Natural killer cell treated with Interleukin-12 subunit alpha and Interleukin-12 subunit beta and Interleukin-15 and Interleukin-18, amount 100 ng/mL, for 72 hours (primary cell): ENCODE results near the gene CTDSPL. TPM values are rescaled to one million over a fixed set of nuclear protein-coding genes. Genes with fewer than 3 reads are reported as not detected.

ENCODE experiments used
- ATAC-seq, 2 donors: fragments of 150-1000 bp; cut with Tn5 transposase in 1 of 2; sonication (Bioruptor Pico), chemical (Tn5 transposase) in 1 of 2; 2 replicates each; pipeline ENCODE4 v1.10.0; 2021
- DNase-seq: peaks from one replicate; pipeline ENCODE4 v3.0.0; 2022; ENCODE audit warnings: low spot score
- H3K27ac Mint-ChIP-seq, 2 donors: 1 replicate in 1 of 2; 2 replicates in 1 of 2; pipeline ENCODE4 v1.8.0; 2022; ENCODE audit warnings: mixed read lengths in 2 of 2, mild to moderate bottlenecking in 1 of 2, moderate library complexity in 1 of 2
- H3K27me3 Mint-ChIP-seq, 2 donors: 1 replicate in 1 of 2; 2 replicates in 1 of 2; pipeline ENCODE4 v1.8.0; 2022; ENCODE audit warnings: mixed read lengths in 2 of 2
- H3K36me3 Mint-ChIP-seq: one replicate; pipeline ENCODE4 v1.8.0; 2022; ENCODE audit warnings: mixed read lengths
- H3K4me1 Mint-ChIP-seq, 2 donors: 1 replicate in 1 of 2; 2 replicates in 1 of 2; pipeline ENCODE4 v1.8.0; 2022; ENCODE audit warnings: low read depth in 2 of 2, mixed read lengths in 2 of 2, mild to moderate bottlenecking in 1 of 2
- H3K4me3 Mint-ChIP-seq: one replicate; pipeline ENCODE4 v1.8.0; 2022; ENCODE audit warnings: mixed read lengths
- H3K9me3 Mint-ChIP-seq: 2 replicates; pipeline ENCODE4 v1.8.0; 2022; ENCODE audit warnings: mixed read lengths
- total RNA-seq, 2 donors: library from RNA; stranded (reverse); gene quantifications; one replicate each; pipeline ENCODE4 v1.2.3, GENCODE V29; 2022

The CTDSPL gene
- total RNA-seq, 2 donors from 2014 or later = 0.69 to 1.3 TPM

DNA sequence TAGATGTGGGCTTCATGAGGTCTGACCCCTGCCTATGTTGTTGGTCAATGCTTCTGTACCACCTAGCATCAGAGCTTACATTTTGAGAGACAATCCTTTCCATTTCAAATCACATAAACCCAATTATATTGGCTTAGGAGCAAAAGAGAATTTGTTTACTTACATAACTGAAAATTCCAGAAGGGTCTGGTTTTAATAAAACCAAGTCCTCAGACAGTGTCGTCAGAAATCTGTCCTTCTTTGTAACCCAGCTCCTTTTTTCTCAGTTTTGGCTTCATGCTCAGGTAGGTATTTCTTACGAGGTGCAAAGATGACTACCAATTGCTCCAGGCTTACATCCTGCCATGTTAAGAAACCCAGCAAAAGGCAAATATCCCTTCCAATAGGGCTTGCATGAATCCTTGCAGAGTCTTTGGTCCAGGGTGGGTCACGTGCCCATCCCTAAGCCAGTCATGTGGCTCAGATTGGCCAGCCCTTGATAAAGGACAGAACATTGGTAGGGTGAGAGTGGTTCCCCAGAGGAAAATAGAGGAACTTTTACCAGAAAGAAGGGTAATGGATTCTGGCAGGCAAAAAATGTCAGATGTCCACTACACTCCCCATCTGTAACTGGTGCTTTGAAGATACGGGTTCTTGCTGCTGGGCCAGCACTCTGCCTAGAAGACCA, 78.7 kb downstream of the CTDSPL start:
- Mint-ChIP-seq H3K27me3 (peaks cover 2 to 11% of the 10 kb centered on the region in 2 donors), H3K27ac (no peak overlapping the region), H3K36me3 (no peaks in the 10 kb centered on the region), H3K4me3 (no peak overlapping the region), H3K4me1 (no peaks in the 10 kb centered on the region), H3K9me3 (no peaks in the 10 kb centered on the region)
- no peak for DNase-seq
- no peak for ATAC-seq

DNA sequence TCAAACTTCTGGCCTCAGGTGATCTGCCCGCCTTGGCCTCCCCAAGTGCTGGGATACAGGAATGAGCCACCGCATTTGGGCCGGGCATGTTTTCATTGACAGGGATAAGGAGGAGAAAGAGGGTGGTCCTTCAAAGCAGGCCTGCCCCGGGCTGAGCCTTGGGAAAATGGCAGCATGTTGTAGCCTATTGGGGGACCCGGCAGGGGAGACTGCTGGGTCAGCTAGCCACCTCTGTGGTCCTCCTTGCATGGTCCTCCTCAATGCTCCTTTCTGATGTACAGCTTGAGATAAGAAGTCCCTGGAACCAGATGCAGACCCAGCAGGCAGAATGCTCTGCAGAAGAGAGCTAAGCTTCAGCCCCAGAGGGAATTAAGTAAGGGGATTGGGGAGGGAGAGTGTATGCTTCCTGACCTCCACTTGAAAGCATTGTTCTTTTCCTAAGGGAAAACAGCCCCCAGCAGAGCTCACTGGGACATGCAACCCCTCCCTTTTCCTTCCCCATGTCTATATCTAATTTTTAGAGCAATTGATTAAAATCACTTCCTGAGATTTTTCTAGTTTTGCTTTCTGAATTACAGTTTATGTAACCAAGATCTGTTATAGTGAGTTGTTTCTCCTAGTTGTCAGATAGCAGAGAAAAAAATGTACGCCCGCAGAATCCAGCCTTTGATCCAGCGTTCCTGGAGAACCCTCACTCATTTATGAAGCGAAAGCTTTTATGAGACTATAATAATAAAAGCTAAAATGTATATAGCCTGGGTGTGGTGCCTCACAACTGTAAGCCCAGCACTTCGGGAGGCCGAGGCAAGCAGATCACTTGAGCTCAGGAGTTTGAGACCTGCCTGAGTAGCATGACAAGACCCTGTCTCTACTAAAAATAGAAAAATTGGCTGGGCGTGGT, 80.2 kb downstream of the CTDSPL start:
- no peak for ATAC-seq
- Mint-ChIP-seq H3K4me3 (no peak overlapping the region), H3K27me3 (peaks cover 0 to 11% of the 10 kb centered on the region in 2 donors), H3K9me3 (no peaks in the 10 kb centered on the region), H3K4me1 (no peaks in the 10 kb centered on the region), H3K36me3 (no peaks in the 10 kb centered on the region), H3K27ac (no peak overlapping the region)
- no peak for DNase-seq

DNA sequence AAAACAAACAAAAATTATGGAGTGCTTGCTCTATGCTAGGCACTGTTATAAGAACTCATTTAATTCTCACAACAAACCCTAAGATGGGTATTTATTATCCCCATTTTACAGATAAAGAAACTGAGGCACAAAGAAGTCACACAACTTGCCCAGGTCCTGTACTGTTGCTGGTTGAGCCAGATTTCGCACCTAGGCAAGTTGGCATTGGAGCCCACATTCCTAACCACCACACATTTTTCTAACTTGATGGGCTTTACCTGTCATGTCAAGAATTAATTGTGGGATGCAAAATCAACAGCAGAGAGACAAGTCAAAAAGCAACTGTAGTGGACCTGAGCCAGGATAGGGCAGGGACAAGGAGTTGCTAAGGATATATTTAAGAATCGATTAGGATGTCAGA, 81.0 kb downstream of the CTDSPL start:
- DNase-seq (no peak), ATAC-seq (no peak)
- Mint-ChIP-seq H3K36me3 (no peaks in the 10 kb centered on the region), H3K27me3 (peaks cover 0 to 6% of the 10 kb centered on the region in 2 donors), H3K27ac (no peak overlapping the region), H3K9me3 (no peaks in the 10 kb centered on the region), H3K4me3 (no peak overlapping the region), H3K4me1 (no peaks in the 10 kb centered on the region)

DNA sequence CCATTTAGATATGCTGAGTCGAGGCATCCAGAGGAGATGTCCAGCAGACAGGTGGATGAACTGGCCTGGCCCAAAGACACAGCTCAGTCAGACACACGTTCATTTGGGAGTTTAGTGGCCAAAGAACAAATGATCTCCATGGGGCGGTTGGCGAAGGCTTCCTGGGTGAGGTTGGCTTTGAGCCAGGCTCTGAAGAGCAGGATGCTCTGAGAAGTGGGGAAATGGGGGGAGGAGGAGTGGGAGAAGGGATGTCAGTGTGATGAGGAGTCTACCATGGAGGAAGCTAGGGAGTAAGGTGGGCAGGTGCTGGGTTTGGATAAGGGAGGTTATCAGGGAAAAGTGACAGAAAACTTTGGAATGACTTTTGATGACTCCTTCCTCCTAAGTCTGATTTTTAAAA, 81.4 kb downstream of the CTDSPL start:
- Mint-ChIP-seq H3K4me3 (no peak overlapping the region), H3K36me3 (no peaks in the 10 kb centered on the region), H3K9me3 (no peaks in the 10 kb centered on the region), H3K4me1 (no peaks in the 10 kb centered on the region), H3K27ac (no peak overlapping the region), H3K27me3 (peaks cover 0 to 1% of the 10 kb centered on the region in 2 donors)
- DNase-seq = no peak
- ATAC-seq = no peak

GRCh38 chr3:37943631-37944314, 82.1 kb downstream of the CTDSPL start:
- Mint-ChIP-seq H3K27ac (no peak overlapping the region), H3K27me3 (no peaks in the 10 kb centered on the region), H3K9me3 (no peaks in the 10 kb centered on the region), H3K4me3 (no peak overlapping the region), H3K4me1 (no peaks in the 10 kb centered on the region), H3K36me3 (no peaks in the 10 kb centered on the region)
- DNase-seq = no peak
- ATAC-seq = no peak

- Mint-ChIP-seq H3K4me1 (no peaks in the 10 kb centered on the region), H3K27ac (no peak overlapping the region), H3K36me3 (no peaks in the 10 kb centered on the region), H3K27me3 (no peaks in the 10 kb centered on the region), H3K4me3 (no peak overlapping the region), H3K9me3 (no peaks in the 10 kb centered on the region)
- no peak for ATAC-seq
- DNase-seq = no peak
Observed at GRCh38 chr3:37944391-37944842, 82.7 kb downstream of the CTDSPL start.

- ATAC-seq (no peak), DNase-seq (no peak)
- H3K9me3 Mint-ChIP-seq = no peaks in the 10 kb centered on the region
- H3K4me3 Mint-ChIP-seq = no peak overlapping the region
- no peaks in the 10 kb centered on the region for H3K36me3 Mint-ChIP-seq
- no peak overlapping the region for H3K27ac Mint-ChIP-seq
- no peaks in the 10 kb centered on the region for H3K4me1 Mint-ChIP-seq
- no peaks in the 10 kb centered on the region for H3K27me3 Mint-ChIP-seq
Observed at GRCh38 chr3:37945156-37945806, 83.6 kb downstream of the CTDSPL start.

- H3K27ac Mint-ChIP-seq = no peak overlapping the region
- H3K4me1 Mint-ChIP-seq = no peaks in the 10 kb centered on the region
- no peaks in the 10 kb centered on the region for H3K36me3 Mint-ChIP-seq
- H3K9me3 Mint-ChIP-seq = no peaks in the 10 kb centered on the region
- ATAC-seq (peak in 1 of 2 donors; percentile 6), DNase-seq (no peak)
- no peak overlapping the region for H3K4me3 Mint-ChIP-seq
- no peaks in the 10 kb centered on the region for H3K27me3 Mint-ChIP-seq
Observed at GRCh38 chr3:37945807-37946530, 84.3 kb downstream of the CTDSPL start.

- H3K36me3 Mint-ChIP-seq = no peaks in the 10 kb centered on the region
- no peaks in the 10 kb centered on the region for H3K27me3 Mint-ChIP-seq
- DNase-seq (no peak), ATAC-seq (no peak)
- H3K4me3 Mint-ChIP-seq = no peak overlapping the region
- H3K9me3 Mint-ChIP-seq = no peaks in the 10 kb centered on the region
- H3K27ac Mint-ChIP-seq = no peak overlapping the region
- H3K4me1 Mint-ChIP-seq = no peaks in the 10 kb centered on the region
Observed at GRCh38 chr3:37946531-37946889, 84.8 kb downstream of the CTDSPL start.

GRCh38 chr3:37949866-37950265, 88.2 kb downstream of the CTDSPL start:
- no peak overlapping the region for H3K27ac Mint-ChIP-seq
- H3K27me3 Mint-ChIP-seq = no peaks in the 10 kb centered on the region
- no peaks in the 10 kb centered on the region for H3K9me3 Mint-ChIP-seq
- no peaks in the 10 kb centered on the region for H3K4me1 Mint-ChIP-seq
- H3K36me3 Mint-ChIP-seq = no peaks in the 10 kb centered on the region
- no peak overlapping the region for H3K4me3 Mint-ChIP-seq
- DNase-seq (no peak), ATAC-seq (no peak)

DNA sequence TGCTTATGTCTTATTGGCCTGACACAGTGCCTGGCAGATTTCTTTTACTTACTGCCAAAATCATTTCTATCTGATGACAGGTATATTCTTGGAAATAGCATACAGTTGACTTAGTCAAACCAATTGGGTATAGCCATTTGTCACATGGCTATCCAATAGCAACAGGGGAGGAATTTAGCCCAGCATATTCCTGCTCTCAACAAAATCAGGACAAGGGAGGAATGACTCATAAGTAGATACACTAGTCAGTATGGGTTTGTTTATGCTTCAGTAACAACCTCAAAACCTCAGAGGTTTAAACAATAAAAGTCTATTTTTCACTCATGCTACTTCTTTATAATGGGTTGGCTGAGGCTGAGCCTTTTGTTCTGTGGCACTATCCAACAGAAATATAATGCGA, 90.9 kb downstream of the CTDSPL start:
- H3K4me1 Mint-ChIP-seq = peaks cover 3 to 4% of the 10 kb centered on the region in 2 donors
- DNase-seq (no peak), ATAC-seq (no peak)
- no peaks in the 10 kb centered on the region for H3K9me3 Mint-ChIP-seq
- no peak overlapping the region for H3K4me3 Mint-ChIP-seq
- H3K27me3 Mint-ChIP-seq = no peaks in the 10 kb centered on the region
- no peaks in the 10 kb centered on the region for H3K36me3 Mint-ChIP-seq
- H3K27ac Mint-ChIP-seq = no peak overlapping the region

DNA sequence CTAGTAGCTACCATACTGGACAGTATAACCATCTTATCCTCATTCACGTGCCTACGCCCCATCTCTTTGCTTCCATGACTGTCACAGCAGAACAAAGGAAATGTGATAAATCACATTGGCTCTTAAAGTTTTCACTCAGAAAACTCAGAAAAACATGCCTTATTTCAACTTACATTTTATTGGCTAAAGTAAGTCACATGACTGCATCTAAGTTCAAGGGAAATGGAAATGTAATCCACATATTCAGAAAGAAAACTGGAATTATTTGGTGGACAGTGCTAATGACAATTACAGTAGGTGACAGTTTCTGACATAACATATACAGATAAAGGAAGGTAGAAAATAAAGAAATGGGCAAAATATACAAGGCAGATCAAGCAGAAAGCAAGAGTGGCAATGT, 91.5 kb downstream of the CTDSPL start:
- ATAC-seq (no peak), DNase-seq (no peak)
- Mint-ChIP-seq H3K9me3 (no peaks in the 10 kb centered on the region), H3K27ac (no peak overlapping the region), H3K4me3 (no peak overlapping the region), H3K4me1 (peaks cover 3 to 7% of the 10 kb centered on the region in 2 donors), H3K36me3 (no peaks in the 10 kb centered on the region), H3K27me3 (no peaks in the 10 kb centered on the region)

- Mint-ChIP-seq H3K27me3 (no peaks in the 10 kb centered on the region), H3K9me3 (no peaks in the 10 kb centered on the region), H3K36me3 (no peaks in the 10 kb centered on the region), H3K4me3 (no peak overlapping the region), H3K27ac (no peak overlapping the region), H3K4me1 (peaks cover 3 to 7% of the 10 kb centered on the region in 2 donors)
- no peak for DNase-seq
- ATAC-seq = no peak
Observed at GRCh38 chr3:37953707-37954394, 92.2 kb downstream of the CTDSPL start.
